ENCODE measurements around the gene GPR108. TPM values are rescaled to one million over a fixed set of nuclear protein-coding genes. Genes with fewer than 3 reads are reported as not detected.

The GPR108 gene
- total RNA-seq, 1 donor from 2014 or later = 51.4 TPM

DNA sequence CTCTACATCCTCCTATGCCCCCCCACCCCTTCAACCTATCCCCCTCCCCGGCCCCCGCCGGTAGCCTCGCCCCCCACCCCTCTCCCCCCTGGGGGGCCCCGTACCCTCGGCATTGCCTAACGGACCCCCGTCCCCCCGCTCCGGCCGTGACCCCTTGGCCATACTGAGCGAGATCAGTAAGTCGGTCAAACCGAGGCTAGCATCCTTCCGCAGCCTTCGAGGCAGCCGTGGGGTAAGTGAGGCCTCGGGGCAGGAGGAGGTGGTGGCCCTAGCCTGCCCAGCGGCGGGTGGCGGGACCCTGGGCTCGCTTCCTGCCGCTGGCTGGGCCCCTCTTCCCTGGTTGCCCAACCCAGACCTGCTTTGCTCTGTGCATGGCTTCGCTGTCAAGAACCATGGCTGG is 8.6 kb upstream of the GPR108 start:
- Mint-ChIP-seq H3K4me1 (peaks cover 41% of the 10 kb centered on the region), H3K9me3 (no peaks in the 10 kb centered on the region), H3K36me3 (peaks cover 37% of the 10 kb centered on the region), H3K27ac (peak overlapping the region; percentile 96), H3K27me3 (ENCODE audit: low read depth) (no peaks in the 10 kb centered on the region), H3K4me3 (no peak overlapping the region)
- DNase-seq (ENCODE audit: low spot score in 2 of 2, unreplicated experiment in 2 of 2) = no peak
- TF ChIP-seq CTCF (IDR thresholded peaks at IDR 0.05; ENCODE audit: unreplicated experiment) = no peak

- Mint-ChIP-seq H3K9me3 (no peaks in the 10 kb centered on the region), H3K27ac (peak overlapping the region; percentile 96), H3K4me1 (peaks cover 44% of the 10 kb centered on the region), H3K4me3 (peak overlapping the region; percentile 14), H3K36me3 (peaks cover 35% of the 10 kb centered on the region), H3K27me3 (ENCODE audit: low read depth) (no peaks in the 10 kb centered on the region)
- no peak for TF ChIP-seq CTCF (IDR thresholded peaks at IDR 0.05; ENCODE audit: unreplicated experiment)
- DNase-seq (ENCODE audit: low spot score in 2 of 2, unreplicated experiment in 2 of 2) = peak; percentile 78 to 89
Measured at GRCh38 chr19:6744381-6745301, 7.3 kb upstream of the GPR108 start.

- H3K9me3 Mint-ChIP-seq = no peaks in the 10 kb centered on the region
- peaks cover 32% of the 10 kb centered on the region for H3K36me3 Mint-ChIP-seq
- TF ChIP-seq CTCF (IDR thresholded peaks at IDR 0.05; ENCODE audit: unreplicated experiment) = no peak
- H3K27ac Mint-ChIP-seq = peak overlapping the region; percentile 96
- DNase-seq (ENCODE audit: low spot score in 2 of 2, unreplicated experiment in 2 of 2) = no peak
- peak overlapping the region; percentile 34 for H3K4me3 Mint-ChIP-seq
- H3K4me1 Mint-ChIP-seq = peaks cover 49% of the 10 kb centered on the region
- H3K27me3 Mint-ChIP-seq (ENCODE audit: low read depth) = no peaks in the 10 kb centered on the region
Measured at GRCh38 chr19:6743714-6744380, 6.5 kb upstream of the GPR108 start.

GRCh38 chr19:6743066-6743465 is 5.7 kb upstream of the GPR108 start:
- peak overlapping the region; percentile 86 for H3K27ac Mint-ChIP-seq
- H3K36me3 Mint-ChIP-seq = peaks cover 25% of the 10 kb centered on the region
- H3K4me1 Mint-ChIP-seq = peaks cover 57% of the 10 kb centered on the region
- no peak for DNase-seq (ENCODE audit: low spot score in 2 of 2, unreplicated experiment in 2 of 2)
- H3K9me3 Mint-ChIP-seq = no peaks in the 10 kb centered on the region
- no peak for TF ChIP-seq CTCF (IDR thresholded peaks at IDR 0.05; ENCODE audit: unreplicated experiment)
- H3K4me3 Mint-ChIP-seq = peak overlapping the region; percentile 42
- no peaks in the 10 kb centered on the region for H3K27me3 Mint-ChIP-seq (ENCODE audit: low read depth)

DNA sequence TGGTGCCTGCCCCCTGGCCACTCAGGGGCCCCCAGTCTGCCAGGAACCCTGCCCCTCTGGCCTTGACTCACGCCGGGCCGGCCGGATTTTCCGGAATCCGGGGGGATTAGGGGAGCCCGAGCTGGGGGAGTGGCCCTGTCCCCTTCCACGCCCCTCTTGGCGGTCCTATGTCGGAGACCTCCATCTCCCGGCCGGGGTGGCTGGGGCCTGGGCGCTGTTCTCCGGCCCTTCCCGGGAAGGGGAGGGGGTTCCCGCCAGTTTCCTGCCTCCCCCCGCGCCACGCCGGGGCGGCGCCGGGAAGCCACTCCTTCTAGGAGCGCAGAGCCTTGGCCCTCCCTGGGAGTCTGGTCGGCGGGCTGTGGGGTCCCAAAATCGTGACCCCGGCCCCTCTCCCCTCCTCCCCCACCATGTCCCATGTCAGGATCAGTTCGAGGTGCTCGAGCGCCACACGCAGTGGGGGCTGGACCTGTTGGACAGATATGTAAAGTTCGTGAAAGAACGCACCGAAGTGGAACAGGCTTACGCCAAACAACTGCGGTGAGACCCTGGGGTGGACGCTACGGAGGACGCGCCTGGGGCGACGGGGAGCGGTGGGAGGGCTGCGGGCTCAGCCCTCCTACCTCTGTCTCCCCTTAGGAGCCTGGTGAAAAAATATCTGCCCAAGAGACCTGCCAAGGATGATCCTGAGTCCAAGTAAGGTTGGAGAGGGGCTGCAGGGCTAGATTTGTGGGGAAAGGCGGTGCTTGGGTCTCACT is 3.4 kb upstream of the GPR108 start:
- Mint-ChIP-seq H3K4me1 (peaks cover 69% of the 10 kb centered on the region), H3K27ac (peak overlapping the region; percentile 91), H3K4me3 (peak overlapping the region; percentile 81), H3K36me3 (peaks cover 14% of the 10 kb centered on the region), H3K9me3 (no peaks in the 10 kb centered on the region), H3K27me3 (ENCODE audit: low read depth) (no peaks in the 10 kb centered on the region)
- TF ChIP-seq CTCF (IDR thresholded peaks at IDR 0.05; ENCODE audit: unreplicated experiment) = no peak
- peak in 1 of 2 experiments; percentile 61 for DNase-seq (ENCODE audit: low spot score in 2 of 2, unreplicated experiment in 2 of 2)
